Measurements from ENCODE around the gene TTLL5. TPM values are rescaled to one million over a fixed set of nuclear protein-coding genes. Genes with fewer than 3 reads are reported as not detected.

The TTLL5 gene
- polyA plus RNA-seq, 4 donors, result 26.7 to 36.1 (median 35.2) TPM

DNA sequence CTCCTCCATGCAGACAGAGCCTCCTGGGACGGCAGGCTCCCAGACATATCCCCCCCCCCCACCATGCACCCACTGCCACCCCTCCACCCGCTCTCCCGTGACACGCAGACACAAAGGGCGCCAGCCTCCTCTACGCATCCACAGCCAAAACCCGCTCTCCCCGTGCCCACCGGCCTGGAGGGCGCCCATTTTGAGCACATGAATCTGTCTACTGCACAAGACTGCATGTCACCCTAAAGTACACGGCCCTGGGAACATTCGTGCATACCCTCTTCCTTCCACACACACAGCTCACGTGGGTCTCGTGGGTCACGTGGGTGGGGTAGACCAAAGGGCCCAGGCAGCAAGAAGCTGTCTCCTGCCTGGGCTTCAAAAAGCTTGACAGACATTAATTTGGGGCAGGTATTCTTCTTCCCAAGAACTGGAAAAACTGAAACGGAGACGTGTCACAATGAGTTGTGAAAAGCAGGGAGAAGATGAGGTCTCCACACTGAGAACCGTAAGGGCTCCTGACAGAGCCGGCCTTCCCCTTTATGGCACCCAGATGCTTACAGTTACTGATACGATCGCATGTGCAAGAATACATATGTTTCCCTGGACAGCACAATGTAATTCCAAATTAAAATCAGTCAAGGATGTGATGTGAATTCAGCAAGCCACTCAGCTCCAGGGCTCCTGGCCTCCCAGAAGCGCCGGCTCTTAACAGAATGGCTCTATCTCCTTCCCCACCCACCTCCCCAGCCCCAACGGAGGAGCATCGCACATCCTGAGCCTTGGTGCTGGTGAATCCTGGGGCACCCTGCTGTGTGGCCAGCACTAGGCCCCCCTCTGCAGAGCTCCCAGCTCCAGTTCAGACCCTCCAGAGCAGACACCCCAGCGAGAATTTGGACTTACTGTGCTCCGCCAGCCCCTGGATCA is 318.9 kb downstream of the TTLL5 start:
- no peak for DNase-seq (ENCODE audit: low read depth in 4 of 4, low spot score in 2 of 4)

DNA sequence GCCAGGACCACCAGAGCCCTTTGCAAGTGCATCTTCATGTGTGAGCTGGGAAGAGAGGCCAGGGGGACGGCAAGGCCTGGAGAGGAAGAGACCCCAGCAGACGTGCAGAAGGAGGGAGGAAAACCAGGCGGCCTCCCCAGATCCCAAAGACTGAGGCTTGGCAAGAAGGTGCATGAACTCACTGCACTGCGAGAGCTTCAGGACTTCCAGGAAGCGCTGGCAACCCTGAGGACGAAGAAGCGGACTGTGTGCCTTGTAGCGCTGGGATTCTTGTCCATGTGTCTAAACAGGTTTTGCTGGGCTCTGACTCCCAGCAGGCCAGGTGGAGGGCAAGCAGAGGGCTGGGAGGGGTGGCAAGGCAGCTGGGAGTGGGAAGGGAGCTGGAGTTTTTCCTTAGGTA is 319.8 kb downstream of the TTLL5 start:
- DNase-seq (ENCODE audit: low read depth in 4 of 4, low spot score in 2 of 4), result no peak

DNA sequence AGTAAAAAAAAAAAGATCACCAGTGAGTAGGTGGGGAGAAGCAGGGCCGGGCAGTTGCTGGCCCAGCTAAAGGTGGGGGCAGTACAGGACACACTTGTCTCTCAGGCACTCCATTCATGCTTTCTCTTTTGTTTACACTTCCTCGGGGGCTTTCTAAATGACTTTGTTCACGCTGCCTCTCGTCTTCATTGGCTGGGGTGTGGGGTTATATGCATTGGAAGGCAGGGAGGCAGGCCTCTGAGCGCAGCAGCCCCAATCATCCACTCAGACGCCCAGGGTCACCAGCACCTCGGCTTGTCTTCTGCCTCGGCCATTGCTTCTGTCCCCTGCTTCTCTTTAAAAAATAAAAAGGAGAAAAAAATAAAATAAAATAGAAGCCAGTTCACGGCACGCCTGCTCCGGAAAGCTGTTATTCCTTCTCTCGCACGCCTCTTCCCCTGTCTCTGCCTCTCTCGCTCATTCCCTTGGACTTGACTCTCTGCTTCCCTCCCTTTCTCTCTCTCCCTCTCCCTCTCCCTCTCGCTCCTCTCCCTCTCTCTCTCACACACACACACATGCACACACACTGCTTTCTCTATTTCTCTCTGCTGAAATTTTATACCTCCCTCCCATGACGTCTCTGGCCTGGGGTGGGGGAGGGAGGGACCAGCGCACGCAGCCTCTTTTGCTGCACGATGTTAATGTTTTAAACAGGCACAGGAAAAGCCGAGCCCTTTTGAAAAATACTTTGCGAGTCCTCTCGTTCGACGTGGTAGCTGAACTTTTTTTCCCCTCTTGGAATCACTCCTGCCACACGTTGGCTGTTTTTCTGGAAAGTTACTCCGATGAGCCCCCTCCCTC is 320.6 kb downstream of the TTLL5 start, which contains the start of gene TGFB3:
Gene TGFB3 (minus strand): TSS at position 570 of the 840 bp plus-strand sequence. CDS start 1,102 bp downstream, outside the sequence.
- DNase-seq (ENCODE audit: low read depth in 4 of 4, low spot score in 2 of 4), result peak; percentile 79 to 89 (median 86)

DNA sequence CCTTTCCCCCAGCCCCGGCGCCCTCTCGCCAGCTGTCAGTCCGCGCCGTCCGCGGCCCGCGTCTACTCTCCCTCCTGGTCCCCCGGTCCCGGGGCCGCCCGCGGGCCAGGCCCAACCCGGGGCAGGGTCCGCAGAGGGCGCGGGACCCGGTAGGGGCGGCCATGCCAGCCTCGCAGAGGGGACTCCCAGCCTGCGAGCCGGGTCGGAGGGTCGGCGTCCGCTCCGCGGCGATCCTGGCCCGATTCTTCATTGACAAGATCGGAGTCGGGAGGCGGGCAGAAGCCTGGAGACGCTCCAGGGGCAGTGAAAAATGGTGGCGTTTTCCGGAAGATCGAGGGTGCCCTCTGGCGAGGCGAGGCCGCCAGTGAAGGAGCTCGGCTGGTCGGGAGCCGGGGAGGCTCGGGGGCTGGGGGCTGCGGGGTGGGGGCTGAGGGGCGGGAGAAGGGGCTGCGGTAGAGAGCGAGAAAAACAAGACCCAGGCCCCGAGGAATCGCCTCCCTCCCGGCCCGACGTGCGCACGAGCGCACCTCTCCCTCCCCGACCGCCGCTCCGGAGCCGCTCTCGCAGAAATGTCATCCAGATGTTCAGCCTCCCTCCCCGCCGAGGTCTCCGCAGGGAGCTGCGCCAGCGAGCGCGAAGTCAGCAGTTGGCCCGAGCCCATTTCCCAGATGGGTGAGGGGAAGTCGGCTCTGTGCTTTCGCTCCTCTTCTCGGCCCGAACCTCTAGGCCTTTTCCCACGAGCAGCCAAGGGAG is 321.4 kb downstream of the TTLL5 start:
- peak in 3 of 4 donors; percentile 73 to 78 (median 75) for DNase-seq (ENCODE audit: low read depth in 4 of 4, low spot score in 2 of 4)

DNA sequence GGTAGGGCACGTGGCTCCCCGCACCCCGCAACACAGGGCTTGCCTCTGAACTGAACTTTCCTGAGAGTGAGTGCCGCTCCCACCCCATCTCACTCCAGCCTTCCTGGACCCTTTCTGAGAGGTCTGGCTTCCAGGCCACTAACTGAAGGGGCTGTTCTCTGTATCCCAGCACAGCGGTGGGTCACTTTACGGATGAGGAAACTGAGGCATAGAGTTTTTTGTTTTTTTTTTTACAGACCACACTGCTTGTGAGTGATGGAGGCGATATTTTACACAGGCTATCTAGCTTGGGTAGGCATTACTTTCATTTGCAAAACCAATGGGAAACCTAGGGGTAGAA is 321.9 kb downstream of the TTLL5 start:
- DNase-seq (ENCODE audit: low read depth in 4 of 4, low spot score in 2 of 4), result no peak

DNA sequence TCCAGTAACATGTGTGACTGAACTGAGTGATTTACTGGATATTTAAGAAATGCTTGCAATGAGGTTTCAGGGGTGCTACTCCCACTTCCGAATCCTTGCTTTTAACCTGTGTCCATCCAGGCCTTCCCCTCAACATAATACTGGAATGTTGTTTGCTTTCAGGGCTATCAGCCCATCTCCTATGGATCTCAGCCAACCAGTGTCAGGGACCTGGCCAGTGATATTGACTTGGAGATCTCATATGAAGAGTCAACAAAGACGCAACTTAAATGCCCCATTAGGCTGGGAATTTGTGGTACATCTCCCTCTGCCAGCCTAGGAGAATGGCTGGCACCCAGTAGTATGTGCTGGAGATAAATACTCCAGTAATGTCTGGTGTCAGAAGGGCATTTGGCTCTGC is 323.6 kb downstream of the TTLL5 start:
- no peak for DNase-seq (ENCODE audit: low read depth in 4 of 4, low spot score in 2 of 4)

DNA sequence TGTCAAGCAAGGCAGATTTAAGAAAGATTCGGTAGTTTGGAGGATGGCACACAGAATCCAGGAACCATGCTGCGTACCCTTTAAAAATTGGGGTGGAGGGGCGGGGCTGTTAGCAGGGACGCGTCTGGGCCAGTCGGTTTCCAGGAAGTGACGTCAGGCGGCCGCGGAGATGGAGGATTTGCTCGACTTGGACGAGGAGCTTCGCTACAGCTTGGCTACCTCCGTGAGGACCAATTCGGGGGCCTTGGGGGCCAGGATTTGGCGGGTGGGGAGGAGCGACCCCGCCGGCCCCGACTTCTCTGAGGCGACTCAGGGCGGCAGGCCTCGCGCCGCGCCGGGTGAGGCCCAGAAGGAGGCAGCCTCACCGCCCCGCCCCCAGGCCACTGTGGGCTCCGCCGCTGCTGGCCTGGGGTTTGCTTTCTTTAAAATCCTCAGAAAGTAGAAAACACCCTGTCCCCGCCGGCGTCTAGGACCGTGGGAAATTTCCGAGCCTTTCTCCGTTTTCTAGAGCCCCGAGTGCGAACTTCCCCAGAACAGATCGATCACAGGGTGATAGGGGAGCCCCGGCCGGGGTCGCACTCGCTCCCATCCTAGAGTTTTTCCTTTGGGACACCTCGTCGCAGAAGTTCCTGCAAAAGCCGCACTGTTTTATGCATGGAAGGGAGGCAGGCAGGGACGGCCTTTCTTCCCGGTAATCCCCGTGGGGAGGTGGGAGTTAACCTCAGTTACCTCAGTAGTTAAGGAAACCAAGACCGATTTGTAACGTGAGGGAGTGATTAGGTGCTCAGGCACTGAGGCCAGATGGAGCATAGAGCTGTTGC is 324.8 kb downstream of the TTLL5 start, which contains the start of gene IFT43:
Gene IFT43 (plus strand): TSS at position 146 of the 821 bp plus-strand sequence. CDS start 24 bp downstream, at position 170.
- peak in 3 of 4 donors; percentile 71 to 86 (median 85) for DNase-seq (ENCODE audit: low read depth in 4 of 4, low spot score in 2 of 4)

DNA sequence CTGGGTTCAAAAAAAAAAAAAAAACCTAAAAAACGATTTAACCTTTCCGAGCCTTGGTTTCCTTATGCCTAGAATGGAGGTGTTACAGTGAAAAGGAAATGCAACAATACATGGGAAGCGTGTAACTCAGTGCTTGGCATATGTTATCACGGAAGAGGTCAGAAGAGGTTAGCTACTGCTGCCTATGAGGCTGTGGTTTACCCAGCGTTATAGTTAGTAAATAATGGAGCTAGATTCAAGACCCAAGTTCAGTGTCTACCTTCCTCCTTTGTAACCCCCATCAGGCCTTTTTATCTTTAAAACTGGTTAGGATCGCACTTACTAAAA is 325.4 kb downstream of the TTLL5 start:
- DNase-seq (ENCODE audit: low read depth in 4 of 4, low spot score in 2 of 4), result no peak

DNA sequence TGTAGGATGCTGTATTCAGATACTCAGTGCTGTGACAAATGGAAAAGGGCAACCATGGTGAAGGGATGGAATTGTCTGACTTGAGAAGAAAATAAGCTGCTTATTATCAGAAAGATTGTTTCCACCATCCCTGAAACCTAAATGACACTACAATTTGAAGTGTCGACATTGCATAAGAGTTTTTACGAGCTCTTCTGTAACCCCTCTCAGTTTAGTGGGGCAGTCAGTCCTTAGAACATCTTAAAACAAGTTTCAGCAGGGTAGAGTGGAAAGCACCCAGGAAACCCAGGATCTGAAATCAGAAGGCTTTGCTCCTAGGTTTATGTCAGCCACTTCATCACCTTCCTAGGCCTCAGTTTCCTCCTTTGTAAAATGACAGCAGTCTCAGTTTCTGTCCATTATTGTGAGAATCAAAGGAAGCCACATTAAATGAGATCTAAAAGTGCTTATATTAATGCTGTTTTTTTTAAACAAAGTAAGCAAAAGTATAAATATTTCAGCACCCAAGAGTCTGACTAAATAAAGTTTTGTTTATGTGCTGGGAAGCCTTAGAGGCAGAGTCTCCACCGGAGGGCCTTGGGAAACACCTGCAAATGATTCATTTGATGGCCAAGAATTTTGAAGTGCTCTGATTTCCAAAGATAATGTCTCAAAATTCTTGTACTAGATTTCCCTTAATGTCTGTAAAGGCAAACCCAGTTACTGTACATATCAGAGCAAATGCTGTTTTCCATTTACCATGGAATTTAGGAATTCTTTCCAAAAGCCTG is 326.3 kb downstream of the TTLL5 start:
- no peak for DNase-seq (ENCODE audit: low read depth in 4 of 4, low spot score in 2 of 4)

DNA sequence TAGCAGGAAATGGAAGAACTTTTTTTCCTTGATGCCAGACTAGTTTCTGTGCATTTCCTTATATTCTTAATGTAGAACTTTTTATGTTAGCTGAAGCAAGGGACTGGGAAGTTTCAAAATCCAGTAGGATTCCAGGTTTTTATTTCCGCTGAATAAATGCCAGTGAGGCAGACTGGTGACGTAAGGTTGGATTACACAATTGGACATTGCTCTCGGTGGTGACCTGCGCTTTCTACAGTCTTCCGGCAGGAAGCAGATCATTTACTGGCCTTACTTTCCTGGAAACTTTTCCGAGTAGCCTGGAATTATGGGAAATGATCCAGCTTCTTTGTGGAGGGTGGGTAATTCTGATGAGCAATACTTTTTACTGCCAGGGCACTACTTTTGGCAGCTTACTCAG is 328.1 kb downstream of the TTLL5 start:
- no peak for DNase-seq (ENCODE audit: low read depth in 4 of 4, low spot score in 2 of 4)

DNA sequence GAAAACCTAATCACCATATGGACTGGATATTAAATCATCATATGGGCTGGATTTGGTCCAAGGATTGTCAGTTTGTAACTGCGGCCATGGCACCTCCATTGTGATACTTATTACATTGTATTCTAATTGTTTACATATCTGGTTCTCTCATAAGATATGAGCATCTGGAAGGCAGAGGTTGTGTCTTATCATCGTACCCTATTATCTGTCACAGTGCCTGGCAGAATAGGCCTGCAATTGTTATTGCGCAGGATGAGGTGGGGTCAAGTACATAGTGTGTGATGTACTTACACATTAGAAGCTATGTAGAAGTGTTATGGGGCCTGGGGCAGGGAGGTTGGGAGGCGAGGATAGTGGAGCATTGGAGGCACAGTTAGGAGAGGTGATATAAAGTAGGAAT is 329.3 kb downstream of the TTLL5 start:
- no peak for DNase-seq (ENCODE audit: low read depth in 4 of 4, low spot score in 2 of 4)

DNA sequence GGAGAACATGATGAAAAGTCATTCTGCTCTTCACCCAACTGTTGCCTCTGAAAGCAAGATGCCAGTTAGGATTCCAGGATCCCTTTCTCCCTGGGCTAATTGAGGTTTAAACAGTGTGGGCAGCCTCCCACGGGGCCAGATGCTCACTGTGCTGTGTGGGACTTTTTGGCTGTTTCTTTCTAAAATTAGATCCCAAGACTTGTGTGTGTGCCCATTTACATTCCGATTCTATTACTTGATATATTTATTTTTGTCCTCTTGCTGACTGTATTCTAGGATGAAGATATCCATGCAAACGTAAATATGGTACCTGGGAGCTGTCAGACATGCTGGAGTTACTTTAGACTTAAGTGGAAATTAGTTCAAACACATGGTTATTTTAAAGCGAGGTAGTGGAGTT is 330.7 kb downstream of the TTLL5 start:
- DNase-seq (ENCODE audit: low read depth in 4 of 4, low spot score in 2 of 4), result no peak

DNA sequence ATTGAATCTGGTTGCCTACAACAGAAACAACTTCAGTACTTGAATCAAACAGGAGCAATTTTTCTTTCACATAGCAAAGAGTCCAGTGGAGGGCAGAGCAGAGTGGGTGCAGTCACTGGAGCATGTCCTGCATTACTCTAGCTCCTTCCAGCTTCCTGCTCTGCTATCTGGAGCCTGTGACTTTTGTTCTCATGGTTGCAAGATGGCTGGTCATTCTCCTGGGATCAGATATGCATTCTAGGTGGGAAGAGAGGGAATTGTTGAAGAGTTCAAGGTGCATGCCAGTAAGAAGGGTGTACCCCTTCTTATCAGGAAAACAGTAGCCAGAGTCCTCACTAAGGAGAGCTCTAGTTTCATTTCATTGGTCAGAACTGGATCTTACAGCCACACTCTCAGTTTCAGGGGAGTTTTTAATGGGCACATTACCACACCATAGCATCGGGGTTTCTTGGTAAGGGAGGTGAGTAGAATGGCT is 332.6 kb downstream of the TTLL5 start:
- DNase-seq (ENCODE audit: low read depth in 4 of 4, low spot score in 2 of 4), result no peak

DNA sequence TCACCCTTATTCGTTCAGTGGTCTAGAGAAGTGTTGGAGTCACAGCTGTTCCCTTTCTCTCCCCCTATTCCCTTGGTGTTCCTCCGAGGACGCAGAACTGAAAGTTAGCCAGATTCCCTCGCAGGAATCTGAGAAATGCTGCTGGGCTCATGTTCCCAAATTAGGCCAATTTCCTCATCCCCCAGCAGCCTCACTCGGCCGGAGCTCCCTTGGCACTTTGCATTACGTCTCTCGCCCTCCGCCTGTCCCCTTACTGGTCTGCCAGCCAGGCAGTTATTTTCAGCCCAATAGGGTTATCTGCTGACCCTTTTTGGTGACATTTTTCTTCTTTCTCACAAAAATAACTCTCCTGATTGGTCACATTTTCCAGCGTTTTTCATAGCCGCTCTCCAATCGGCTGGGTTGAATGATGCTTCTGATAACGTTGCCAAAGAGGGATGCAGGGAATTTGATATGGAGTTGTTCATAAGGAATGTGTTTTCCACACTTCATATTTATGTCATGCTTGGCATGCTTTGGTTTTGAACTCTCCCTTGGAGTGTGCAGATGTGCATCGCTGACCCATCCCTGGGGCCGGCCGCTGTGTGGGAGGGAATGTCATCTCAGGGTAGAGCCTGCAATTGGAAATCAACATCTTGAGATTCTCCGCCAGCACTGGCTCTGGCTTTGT is 334.5 kb downstream of the TTLL5 start:
- no peak for DNase-seq (ENCODE audit: low read depth in 4 of 4, low spot score in 2 of 4)

DNA sequence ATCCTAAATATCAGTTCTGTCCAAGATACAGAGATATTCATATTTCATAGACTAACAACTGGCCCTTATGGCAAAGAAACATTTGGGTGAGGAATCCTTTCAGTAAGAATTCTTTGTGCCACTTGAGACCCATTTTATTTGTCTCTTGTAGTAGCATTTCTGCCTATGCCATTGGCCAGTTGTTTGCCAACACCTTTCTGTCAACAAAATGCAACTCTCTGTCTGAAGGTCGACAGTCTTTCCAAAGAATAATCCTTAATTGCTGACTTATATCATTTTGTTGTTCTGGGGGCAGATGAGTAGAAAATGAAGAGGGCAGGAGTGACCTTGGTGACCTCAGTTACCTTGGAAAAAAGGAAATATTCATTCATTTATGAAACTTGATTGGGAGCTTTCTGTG is 335.4 kb downstream of the TTLL5 start:
- no peak for DNase-seq (ENCODE audit: low read depth in 4 of 4, low spot score in 2 of 4)

DNA sequence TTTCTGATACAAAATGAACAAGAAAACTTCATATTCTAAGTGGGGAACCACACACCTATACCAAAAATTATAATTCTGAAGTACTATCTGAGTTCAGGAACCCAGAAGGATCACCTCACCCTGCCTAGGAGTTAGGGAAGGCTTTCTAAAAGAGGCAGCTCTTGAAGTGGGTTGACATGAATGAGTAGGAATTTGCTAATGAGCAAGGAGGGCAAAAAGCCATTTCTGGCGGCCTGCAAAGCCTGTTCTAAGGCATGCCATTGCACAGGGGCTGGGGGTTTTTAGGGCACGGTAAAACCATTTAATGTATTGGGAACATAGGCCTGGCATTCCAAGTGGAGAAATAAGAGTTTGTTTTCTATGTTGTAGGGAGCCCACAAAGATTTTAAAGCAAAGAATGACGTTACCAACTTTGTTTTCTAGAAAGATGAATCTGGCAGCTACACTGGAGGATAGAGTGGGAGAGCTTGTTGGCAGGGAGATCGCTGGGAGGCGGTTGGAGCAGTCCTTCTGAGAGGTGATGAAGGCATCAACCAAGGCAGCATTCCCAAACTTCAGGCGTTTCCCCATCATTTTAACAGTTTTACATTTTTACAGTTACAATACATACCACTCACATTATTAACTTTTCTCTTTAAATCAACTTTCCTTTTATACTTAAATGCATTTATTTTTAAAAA is 338.6 kb downstream of the TTLL5 start:
- no peak for DNase-seq (ENCODE audit: low read depth in 4 of 4, low spot score in 2 of 4)

DNA sequence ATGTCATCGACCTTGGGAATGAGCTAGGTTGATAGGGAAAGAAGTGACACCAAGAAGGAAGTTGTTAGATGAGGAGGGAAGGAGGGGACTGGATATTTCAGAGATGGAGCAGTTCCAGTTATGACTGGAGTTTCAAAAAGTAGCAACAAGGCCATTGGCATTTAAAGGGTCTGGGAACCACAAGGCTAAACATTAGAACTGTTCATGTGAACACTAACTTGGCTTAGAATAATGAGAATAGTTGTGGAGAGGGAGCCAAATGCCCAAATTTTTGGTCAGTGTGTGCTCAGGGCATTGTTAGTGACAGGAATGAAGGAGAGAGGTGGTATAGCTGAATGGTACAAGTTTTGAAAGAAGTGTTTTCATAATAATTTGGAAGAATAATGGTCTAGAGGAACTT is 341.3 kb downstream of the TTLL5 start:
- no peak for DNase-seq (ENCODE audit: low read depth in 4 of 4, low spot score in 2 of 4)

All from left renal cortex interstitium (tissue), 4 donors.